Central memory CD8-positive, alpha-beta T cell (primary cell): ENCODE results near the gene SLC1A1.
"Not testable (repeated sequence)": the region's sequence is repeated elsewhere in the genome, so short reads cannot be mapped to it uniquely, and the experiment has no call there.

Experiments
- ATAC-seq: fragments of 150-1000 bp; cut with Tn5 transposase; replicated peaks from 2 replicates; pipeline ENCODE4 v1.10.0; 2022; ENCODE audit warnings: mild to moderate bottlenecking, moderate FRiP score, moderate number of reproducible peaks; ENCODE audit not compliant: poor library complexity, severe bottlenecking; ENCODE audit errors: extremely low read depth
- DNase-seq, 2 donors: peaks; one replicate each; pipeline ENCODE4 v3.0.0; 2021; ENCODE audit warnings: low spot score in 2 of 2
- H3K27ac Mint-ChIP-seq: one replicate; pipeline ENCODE4 v1.8.0; 2022; ENCODE audit warnings: low read depth, mild to moderate bottlenecking, moderate library complexity, mixed read lengths
- H3K27me3 Mint-ChIP-seq: one replicate; pipeline ENCODE4 v1.8.0; 2022; ENCODE audit warnings: mixed read lengths
- H3K36me3 Mint-ChIP-seq: one replicate; pipeline ENCODE4 v1.8.0; 2022; ENCODE audit warnings: mild to moderate bottlenecking, moderate library complexity, mixed read lengths; ENCODE audit not compliant: insufficient read depth
- H3K4me1 Mint-ChIP-seq: one replicate; pipeline ENCODE4 v1.8.0; 2022; ENCODE audit warnings: mixed read lengths
- H3K4me3 Mint-ChIP-seq: one replicate; pipeline ENCODE4 v1.8.0; 2022; ENCODE audit warnings: mild to moderate bottlenecking, moderate library complexity, mixed read lengths
- H3K9me3 Mint-ChIP-seq: one replicate; pipeline ENCODE4 v1.8.0; 2022; ENCODE audit warnings: mixed read lengths

Gene SLC1A1

DNA sequence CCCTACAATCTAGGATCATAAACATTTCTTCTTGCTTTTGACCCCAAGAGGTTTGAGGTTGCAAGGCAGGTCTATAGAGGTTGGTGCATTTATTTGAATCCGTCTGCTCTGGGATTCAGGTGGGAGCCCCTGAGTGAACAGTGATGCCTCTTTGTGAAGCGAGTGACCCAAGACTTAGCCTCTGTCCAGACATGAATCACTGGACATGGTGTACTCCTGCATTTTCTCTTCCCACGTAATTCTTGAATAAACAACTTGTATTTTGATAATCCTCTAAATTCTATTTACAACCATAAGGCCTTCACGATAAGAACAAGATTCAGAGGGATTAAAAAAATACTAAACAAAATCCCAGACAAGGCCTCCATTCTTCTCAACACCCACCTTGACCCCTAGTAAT is 104.3 kb downstream of the SLC1A1 start:
- Mint-ChIP-seq H3K36me3 (peaks cover 6% of the 10 kb centered on the region), H3K4me3 (no peak overlapping the region), H3K27me3 (no peaks in the 10 kb centered on the region), H3K9me3 (no peaks in the 10 kb centered on the region), H3K27ac (peak overlapping the region; percentile 72), H3K4me1 (peaks cover 24% of the 10 kb centered on the region)
- ATAC-seq (no peak), DNase-seq (no peak)

DNA sequence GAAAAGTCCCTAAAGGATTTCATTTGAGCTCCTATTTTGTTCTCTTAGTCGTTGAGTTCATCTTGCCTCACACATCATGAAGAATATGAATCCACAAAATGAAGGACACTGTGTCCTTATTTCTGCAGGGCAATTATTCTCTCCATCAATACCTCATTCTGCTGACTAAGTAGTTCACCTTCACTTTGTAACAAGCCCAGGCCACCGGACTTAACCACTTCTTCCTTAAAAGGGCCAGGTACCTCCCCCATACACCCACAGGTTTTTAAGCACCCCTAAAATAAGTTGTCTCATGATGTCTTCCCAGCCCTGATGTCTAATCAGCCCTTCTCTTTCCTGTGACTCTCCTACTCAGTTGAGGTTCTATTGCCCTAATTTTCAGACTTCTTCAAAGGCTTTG is 104.7 kb downstream of the SLC1A1 start:
- Mint-ChIP-seq H3K4me3 (no peak overlapping the region), H3K4me1 (peaks cover 27% of the 10 kb centered on the region), H3K36me3 (peaks cover 9% of the 10 kb centered on the region), H3K9me3 (no peaks in the 10 kb centered on the region), H3K27ac (peak overlapping the region; percentile 72), H3K27me3 (no peaks in the 10 kb centered on the region)
- ATAC-seq (no peak), DNase-seq (no peak)

- no peaks in the 10 kb centered on the region for H3K27me3 Mint-ChIP-seq
- peak overlapping the region; percentile 52 for H3K4me3 Mint-ChIP-seq
- H3K27ac Mint-ChIP-seq, result peak overlapping the region; percentile 72
- ATAC-seq (peak; percentile 96), DNase-seq (peak; percentile 22 to 66)
- H3K36me3 Mint-ChIP-seq, result peaks cover 19% of the 10 kb centered on the region
- H3K9me3 Mint-ChIP-seq, result no peaks in the 10 kb centered on the region
- H3K4me1 Mint-ChIP-seq, result peaks cover 41% of the 10 kb centered on the region
These were observed 106.1 kb downstream of the SLC1A1 start for GRCh38 chr9:4596165-4596922.

GRCh38 chr9:4600368-4600767 is 110.1 kb downstream of the SLC1A1 start:
- H3K9me3 Mint-ChIP-seq, result peaks cover 4% of the 10 kb centered on the region
- H3K36me3 Mint-ChIP-seq, result peaks cover 21% of the 10 kb centered on the region
- DNase-seq, result no peak
- no peak for ATAC-seq
- peaks cover 57% of the 10 kb centered on the region for H3K4me1 Mint-ChIP-seq
- H3K27me3 Mint-ChIP-seq, result no peaks in the 10 kb centered on the region
- peak overlapping the region; percentile 97 for H3K27ac Mint-ChIP-seq
- H3K4me3 Mint-ChIP-seq, result peak overlapping the region; percentile 39

DNA sequence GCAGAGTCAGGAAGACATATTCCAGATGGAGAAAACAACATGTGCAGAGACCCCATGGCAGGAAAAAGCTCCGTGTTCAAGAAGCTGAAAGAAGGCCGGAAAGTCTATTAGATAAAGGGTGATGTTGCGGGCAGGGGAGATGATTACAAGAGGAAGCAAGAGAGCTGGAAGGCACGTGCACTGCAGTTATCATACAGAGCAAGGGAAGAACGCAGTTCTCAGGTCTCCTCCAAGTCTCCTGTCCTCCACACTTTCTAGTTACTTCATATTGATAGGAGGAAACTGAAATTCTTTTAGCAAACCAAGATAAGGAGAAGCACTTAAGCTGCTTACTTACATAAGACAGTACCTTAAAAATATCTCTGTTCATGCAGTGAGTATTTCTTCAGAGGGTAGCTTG is 113.6 kb downstream of the SLC1A1 start:
- Mint-ChIP-seq H3K27me3 (no peaks in the 10 kb centered on the region), H3K4me1 (peaks cover 41% of the 10 kb centered on the region), H3K36me3 (peaks cover 17% of the 10 kb centered on the region), H3K4me3 (no peak overlapping the region), H3K9me3 (peaks cover 4% of the 10 kb centered on the region), H3K27ac (no peak overlapping the region)
- no peak for ATAC-seq
- DNase-seq, result no peak

GRCh38 chr9:4604678-4605095 is 114.4 kb downstream of the SLC1A1 start:
- DNase-seq (peak; percentile 53 to 63), ATAC-seq (peak; percentile 61)
- peaks cover 4% of the 10 kb centered on the region for H3K9me3 Mint-ChIP-seq
- H3K27me3 Mint-ChIP-seq, result no peaks in the 10 kb centered on the region
- H3K4me1 Mint-ChIP-seq, result peaks cover 41% of the 10 kb centered on the region
- no peak overlapping the region for H3K4me3 Mint-ChIP-seq
- peaks cover 17% of the 10 kb centered on the region for H3K36me3 Mint-ChIP-seq
- H3K27ac Mint-ChIP-seq, result peak overlapping the region; percentile 87

GRCh38 chr9:4606033-4606432 is 115.8 kb downstream of the SLC1A1 start:
- H3K36me3 Mint-ChIP-seq, H3K27ac Mint-ChIP-seq, H3K27me3 Mint-ChIP-seq, H3K9me3 Mint-ChIP-seq: not testable (repeated sequence)
- H3K4me1 Mint-ChIP-seq, result peaks cover 28% of the 10 kb centered on the region
- H3K4me3 Mint-ChIP-seq, result peak overlapping the region; percentile 23
- DNase-seq (peak in 1 of 2 donors; percentile 79), ATAC-seq (peak; percentile 14)

- H3K9me3 Mint-ChIP-seq, result peaks cover 5% of the 10 kb centered on the region
- no peak overlapping the region for H3K27ac Mint-ChIP-seq
- H3K4me1 Mint-ChIP-seq, result peaks cover 11% of the 10 kb centered on the region
- no peak for DNase-seq
- no peaks in the 10 kb centered on the region for H3K27me3 Mint-ChIP-seq
- H3K36me3 Mint-ChIP-seq, result peaks cover 2% of the 10 kb centered on the region
- H3K4me3 Mint-ChIP-seq, result no peak overlapping the region
- ATAC-seq, result no peak
These were observed 124.4 kb downstream of the SLC1A1 start for GRCh38 chr9:4614627-4615026.

DNA sequence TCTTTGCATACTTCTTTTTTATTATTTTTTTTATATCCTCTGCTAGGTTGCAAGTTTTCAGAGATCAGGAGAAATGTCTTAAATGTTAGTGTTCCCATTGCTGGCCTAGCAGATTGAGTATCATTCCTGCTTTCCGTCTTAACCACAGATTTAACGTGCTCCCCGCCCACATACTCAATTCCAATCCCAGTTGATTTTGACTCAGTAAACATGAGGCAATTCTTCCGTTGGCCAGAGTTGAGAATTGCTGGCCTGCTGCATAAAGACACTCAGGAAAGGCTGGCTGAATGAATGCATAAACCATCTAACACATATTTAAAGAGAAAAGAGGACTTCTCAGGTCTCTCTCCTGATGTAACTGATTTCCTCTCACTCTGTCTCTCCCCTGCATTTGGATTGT is 125.0 kb downstream of the SLC1A1 start:
- DNase-seq (no peak), ATAC-seq (no peak)
- Mint-ChIP-seq H3K4me3 (no peak overlapping the region), H3K9me3 (peaks cover 5% of the 10 kb centered on the region), H3K27ac (peak overlapping the region; percentile 27), H3K27me3 (no peaks in the 10 kb centered on the region), H3K36me3 (peaks cover 2% of the 10 kb centered on the region), H3K4me1 (peaks cover 18% of the 10 kb centered on the region)

GRCh38 chr9:4615778-4616177 is 125.5 kb downstream of the SLC1A1 start:
- Mint-ChIP-seq H3K36me3 (peaks cover 2% of the 10 kb centered on the region), H3K4me1 (peaks cover 23% of the 10 kb centered on the region), H3K27me3 (no peaks in the 10 kb centered on the region), H3K4me3 (no peak overlapping the region), H3K9me3 (peaks cover 5% of the 10 kb centered on the region), H3K27ac (no peak overlapping the region)
- DNase-seq (no peak), ATAC-seq (no peak)

GRCh38 chr9:4617752-4618151 is 127.5 kb downstream of the SLC1A1 start:
- no peak overlapping the region for H3K4me3 Mint-ChIP-seq
- no peaks in the 10 kb centered on the region for H3K9me3 Mint-ChIP-seq
- peaks cover 24% of the 10 kb centered on the region for H3K4me1 Mint-ChIP-seq
- no peaks in the 10 kb centered on the region for H3K36me3 Mint-ChIP-seq
- no peaks in the 10 kb centered on the region for H3K27me3 Mint-ChIP-seq
- no peak overlapping the region for H3K27ac Mint-ChIP-seq
- no peak for DNase-seq
- ATAC-seq, result no peak

DNA sequence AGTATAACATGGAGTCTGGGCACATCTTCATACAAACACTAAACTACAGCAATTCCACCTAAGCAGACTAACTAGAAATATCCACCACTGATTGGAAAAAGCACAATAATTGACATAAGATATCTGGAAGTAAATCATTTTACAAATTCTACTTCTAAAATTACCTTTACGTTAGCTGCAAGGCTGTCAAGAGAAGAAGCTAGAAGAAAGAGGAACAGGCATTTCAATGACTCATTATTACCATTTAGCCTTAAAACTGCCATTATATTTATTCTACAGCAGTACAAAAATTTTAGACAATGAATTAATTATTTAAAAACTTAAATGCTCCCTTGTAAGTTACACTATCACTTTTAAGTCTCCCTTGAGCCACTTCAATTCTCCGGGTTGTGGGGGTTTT is 128.4 kb downstream of the SLC1A1 start:
- ATAC-seq (no peak), DNase-seq (no peak)
- peaks cover 24% of the 10 kb centered on the region for H3K4me1 Mint-ChIP-seq
- no peaks in the 10 kb centered on the region for H3K36me3 Mint-ChIP-seq
- no peaks in the 10 kb centered on the region for H3K27me3 Mint-ChIP-seq
- H3K4me3 Mint-ChIP-seq, result no peak overlapping the region
- no peaks in the 10 kb centered on the region for H3K9me3 Mint-ChIP-seq
- H3K27ac Mint-ChIP-seq, result no peak overlapping the region

DNA sequence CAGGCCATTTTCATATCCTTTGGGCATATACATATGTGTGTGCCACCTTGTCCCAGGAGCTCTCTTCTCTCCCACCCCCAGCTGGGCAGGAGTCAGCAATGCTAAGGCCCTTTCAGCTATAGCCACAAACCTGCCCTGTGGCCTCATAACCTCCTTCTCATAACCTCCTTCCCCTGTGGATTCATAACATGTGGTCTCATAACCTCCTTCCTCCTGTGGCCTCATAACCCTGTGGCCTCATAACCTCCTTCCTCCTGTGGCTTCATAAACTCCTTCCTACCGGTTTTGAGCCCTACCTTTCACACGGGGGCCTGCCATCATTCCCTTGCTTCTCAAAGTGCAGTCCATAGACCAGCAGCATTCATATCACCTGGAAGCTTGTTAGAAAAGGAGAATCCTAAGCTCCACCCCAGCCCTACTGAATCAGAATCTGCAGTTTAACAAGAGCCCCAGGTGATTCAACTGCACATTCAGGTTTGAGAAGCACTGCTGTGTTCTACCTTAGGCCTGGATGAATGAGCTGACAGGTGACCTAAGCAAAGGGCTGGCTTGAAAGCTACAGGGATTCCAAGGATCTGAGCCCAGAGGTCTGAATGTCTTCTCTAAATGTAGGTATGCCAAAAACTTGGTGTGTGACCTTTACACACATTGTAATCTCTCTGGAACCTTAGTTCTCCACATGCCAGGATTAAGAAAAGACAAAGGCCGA is 129.9 kb downstream of the SLC1A1 start:
- H3K27ac Mint-ChIP-seq, result peak overlapping the region; percentile 3
- DNase-seq (no peak), ATAC-seq (no peak)
- peak overlapping the region; percentile 3 for H3K4me3 Mint-ChIP-seq
- peaks cover 2% of the 10 kb centered on the region for H3K36me3 Mint-ChIP-seq
- H3K27me3 Mint-ChIP-seq, result no peaks in the 10 kb centered on the region
- peaks cover 21% of the 10 kb centered on the region for H3K4me1 Mint-ChIP-seq
- H3K9me3 Mint-ChIP-seq, result no peaks in the 10 kb centered on the region
